Fibroblast of lung (primary cell): ENCODE results near the gene PLAC8.

Experiments
- EZH2 ChIP-seq: IDR thresholded peaks from 2 replicates; pipeline ENCODE4 v1.5.1; 2012; ENCODE audit warnings: low read length, control low read depth, mild to moderate bottlenecking; ENCODE audit errors: missing control alignments
- TF ChIP-seq, protein P1 (sequence below), 2 donors: IDR thresholded peaks in 1 of 2; conservative IDR thresholded peaks in 1 of 2; 1 replicate in 1 of 2; 2 replicates in 1 of 2; pipeline ENCODE4 v1.5.1; 2011 to 2012; ENCODE audit warnings: low read length in 2 of 2, control low read depth in 1 of 2, inconsistent platforms in 1 of 2, low read depth in 1 of 2, mild to moderate bottlenecking in 1 of 2

DNA sequence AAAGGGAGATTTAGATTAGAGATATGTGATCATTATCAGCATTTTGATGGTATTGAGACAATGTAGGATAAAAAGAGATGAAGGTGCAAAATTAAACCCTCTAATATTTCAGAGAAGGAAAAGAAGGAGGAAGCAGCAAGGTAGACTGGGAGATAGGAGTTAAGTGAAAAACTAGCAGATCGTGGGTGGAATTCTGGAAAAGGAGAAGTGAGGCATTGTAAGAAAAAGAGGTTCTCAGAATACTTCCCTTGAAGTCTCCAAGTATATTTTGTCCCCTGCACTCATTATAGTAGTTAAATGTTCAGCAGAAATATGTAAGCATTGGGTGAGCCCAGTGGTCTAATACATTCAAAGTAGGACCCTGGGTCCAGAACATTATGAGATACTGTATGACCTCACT lies 49.3 kb downstream of the PLAC8 start:
- TF ChIP-seq, protein P1, sequence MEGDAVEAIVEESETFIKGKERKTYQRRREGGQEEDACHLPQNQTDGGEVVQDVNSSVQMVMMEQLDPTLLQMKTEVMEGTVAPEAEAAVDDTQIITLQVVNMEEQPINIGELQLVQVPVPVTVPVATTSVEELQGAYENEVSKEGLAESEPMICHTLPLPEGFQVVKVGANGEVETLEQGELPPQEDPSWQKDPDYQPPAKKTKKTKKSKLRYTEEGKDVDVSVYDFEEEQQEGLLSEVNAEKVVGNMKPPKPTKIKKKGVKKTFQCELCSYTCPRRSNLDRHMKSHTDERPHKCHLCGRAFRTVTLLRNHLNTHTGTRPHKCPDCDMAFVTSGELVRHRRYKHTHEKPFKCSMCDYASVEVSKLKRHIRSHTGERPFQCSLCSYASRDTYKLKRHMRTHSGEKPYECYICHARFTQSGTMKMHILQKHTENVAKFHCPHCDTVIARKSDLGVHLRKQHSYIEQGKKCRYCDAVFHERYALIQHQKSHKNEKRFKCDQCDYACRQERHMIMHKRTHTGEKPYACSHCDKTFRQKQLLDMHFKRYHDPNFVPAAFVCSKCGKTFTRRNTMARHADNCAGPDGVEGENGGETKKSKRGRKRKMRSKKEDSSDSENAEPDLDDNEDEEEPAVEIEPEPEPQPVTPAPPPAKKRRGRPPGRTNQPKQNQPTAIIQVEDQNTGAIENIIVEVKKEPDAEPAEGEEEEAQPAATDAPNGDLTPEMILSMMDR (conservative IDR thresholded peaks at IDR 0.05 in 1 of 2, IDR thresholded peaks at IDR 0.05 in 1 of 2; ENCODE audit: low read depth in 1 of 2, low read length in 2 of 2) = no peak
- TF ChIP-seq EZH2 = no peak
